ENCODE data around the gene HABP2.

DNA sequence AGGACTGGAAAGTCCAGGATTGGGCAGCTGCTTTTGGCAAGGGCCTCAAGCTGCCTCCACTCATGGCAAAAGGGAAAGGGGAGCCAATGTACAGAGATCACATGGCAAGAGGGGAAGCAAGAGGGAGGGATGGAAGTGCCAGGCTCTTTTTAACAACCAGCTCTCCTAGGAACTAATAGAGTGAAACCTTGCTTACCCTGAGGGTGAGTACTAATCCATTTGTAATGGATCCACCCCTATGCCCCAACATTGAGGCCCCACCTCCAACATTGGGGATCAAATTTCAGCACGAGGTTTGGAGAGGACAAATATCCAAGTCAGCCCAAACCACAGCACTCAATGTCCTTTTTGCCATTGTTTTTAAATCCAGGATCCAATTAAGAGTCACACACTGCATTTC is 12.5 kb downstream of the HABP2 start:
- TF ChIP-seq, protein P1, sequence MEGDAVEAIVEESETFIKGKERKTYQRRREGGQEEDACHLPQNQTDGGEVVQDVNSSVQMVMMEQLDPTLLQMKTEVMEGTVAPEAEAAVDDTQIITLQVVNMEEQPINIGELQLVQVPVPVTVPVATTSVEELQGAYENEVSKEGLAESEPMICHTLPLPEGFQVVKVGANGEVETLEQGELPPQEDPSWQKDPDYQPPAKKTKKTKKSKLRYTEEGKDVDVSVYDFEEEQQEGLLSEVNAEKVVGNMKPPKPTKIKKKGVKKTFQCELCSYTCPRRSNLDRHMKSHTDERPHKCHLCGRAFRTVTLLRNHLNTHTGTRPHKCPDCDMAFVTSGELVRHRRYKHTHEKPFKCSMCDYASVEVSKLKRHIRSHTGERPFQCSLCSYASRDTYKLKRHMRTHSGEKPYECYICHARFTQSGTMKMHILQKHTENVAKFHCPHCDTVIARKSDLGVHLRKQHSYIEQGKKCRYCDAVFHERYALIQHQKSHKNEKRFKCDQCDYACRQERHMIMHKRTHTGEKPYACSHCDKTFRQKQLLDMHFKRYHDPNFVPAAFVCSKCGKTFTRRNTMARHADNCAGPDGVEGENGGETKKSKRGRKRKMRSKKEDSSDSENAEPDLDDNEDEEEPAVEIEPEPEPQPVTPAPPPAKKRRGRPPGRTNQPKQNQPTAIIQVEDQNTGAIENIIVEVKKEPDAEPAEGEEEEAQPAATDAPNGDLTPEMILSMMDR (IDR thresholded peaks at IDR 0.05; ENCODE audit: borderline replicate concordance, extremely low read depth, low read length, poor library complexity, severe bottlenecking) = no peak
- no peak for TF ChIP-seq EZH2 (IDR thresholded peaks at IDR 0.05; ENCODE audit: borderline replicate concordance, low read depth, low read length, severe bottlenecking)

All from DND-41 (cell line).